ENCODE data around the gene DCUN1D1.

Gene DCUN1D1

GRCh38 chr3:182989566-182989965 is 9.2 kb upstream of the DCUN1D1 start:
- H3K4me3 ChIP-seq (ENCODE audit: insufficient read depth, low read length, poor library complexity, severe bottlenecking): no peak overlapping the region
- H2AFZ ChIP-seq (ENCODE audit: low read depth, low read length, severe bottlenecking): no peak overlapping the region
- H3K9me3 ChIP-seq (ENCODE audit: insufficient read depth, low read length): no peaks in the 10 kb centered on the region
- no peak overlapping the region for H3K4me2 ChIP-seq (ENCODE audit: low read depth, low read length, poor library complexity, severe bottlenecking)
- H3K36me3 ChIP-seq (ENCODE audit: low read length): no peaks in the 10 kb centered on the region
- H3K9me2 ChIP-seq (replicated peaks; ENCODE audit: insufficient read depth, low read length): no peaks in the 10 kb centered on the region
- no peaks in the 10 kb centered on the region for H4K20me1 ChIP-seq (ENCODE audit: low read depth, low read length)
- no peaks in the 10 kb centered on the region for H3K27me3 ChIP-seq (ENCODE audit: low read length)
- no peaks in the 10 kb centered on the region for H3K79me2 ChIP-seq (ENCODE audit: insufficient read depth, low read length)
- TF ChIP-seq EZH2phosphoT487 (conservative IDR thresholded peaks at IDR 0.05; ENCODE audit: low read length) (no peak), CTCF (IDR thresholded peaks at IDR 0.05; ENCODE audit: insufficient read depth, low read length, poor library complexity, severe bottlenecking) (no peak)
- no peak overlapping the region for H3K27ac ChIP-seq (ENCODE audit: low read depth, low read length)
- H3K9ac ChIP-seq (ENCODE audit: low read length): no peak overlapping the region
- no peaks in the 10 kb centered on the region for H3F3A ChIP-seq (ENCODE audit: insufficient read depth)

GRCh38 chr3:182986021-182986420 is 5.7 kb upstream of the DCUN1D1 start:
- TF ChIP-seq EZH2phosphoT487 (conservative IDR thresholded peaks at IDR 0.05; ENCODE audit: low read length) (no peak), CTCF (IDR thresholded peaks at IDR 0.05; ENCODE audit: insufficient read depth, low read length, poor library complexity, severe bottlenecking) (no peak)
- Histone ChIP-seq H3F3A (ENCODE audit: insufficient read depth) (peaks cover 10% of the 10 kb centered on the region; the same call in 1 of the 2 replicates), H4K20me1 (ENCODE audit: low read depth, low read length) (no peaks in the 10 kb centered on the region), H3K9me3 (ENCODE audit: insufficient read depth, low read length) (no peaks in the 10 kb centered on the region), H3K27me3 (ENCODE audit: low read length) (no peaks in the 10 kb centered on the region), H3K4me3 (ENCODE audit: insufficient read depth, low read length, poor library complexity, severe bottlenecking) (no peak overlapping the region), H2AFZ (ENCODE audit: low read depth, low read length, severe bottlenecking) (no peak overlapping the region), H3K9ac (ENCODE audit: low read length) (no peak overlapping the region), H3K36me3 (ENCODE audit: low read length) (no peaks in the 10 kb centered on the region), H3K4me2 (ENCODE audit: low read depth, low read length, poor library complexity, severe bottlenecking) (no peak overlapping the region), H3K79me2 (ENCODE audit: insufficient read depth, low read length) (no peaks in the 10 kb centered on the region), H3K9me2 (replicated peaks; ENCODE audit: insufficient read depth, low read length) (no peaks in the 10 kb centered on the region), H3K27ac (ENCODE audit: low read depth, low read length) (no peak overlapping the region)

- H3K4me3 ChIP-seq (ENCODE audit: insufficient read depth, low read length, poor library complexity, severe bottlenecking): no peak overlapping the region
- no peak for TF ChIP-seq EZH2phosphoT487 (conservative IDR thresholded peaks at IDR 0.05; ENCODE audit: low read length)
- no peak for TF ChIP-seq CTCF (IDR thresholded peaks at IDR 0.05; ENCODE audit: insufficient read depth, low read length, poor library complexity, severe bottlenecking)
These were observed 3.5 kb upstream of the DCUN1D1 start for GRCh38 chr3:182983876-182984275.

More at GRCh38 chr3:182983876-182984275, 3.5 kb upstream of the DCUN1D1 start:
- no peaks in the 10 kb centered on the region for H3K27me3 ChIP-seq (ENCODE audit: low read length)
- no peak overlapping the region for H3K4me2 ChIP-seq (ENCODE audit: low read depth, low read length, poor library complexity, severe bottlenecking)
- H3K9me3 ChIP-seq (ENCODE audit: insufficient read depth, low read length): no peaks in the 10 kb centered on the region
- H3F3A ChIP-seq (ENCODE audit: insufficient read depth): peaks cover 14% of the 10 kb centered on the region; the same call in 1 of the 2 replicates
- peaks cover 10% of the 10 kb centered on the region for H3K79me2 ChIP-seq (ENCODE audit: insufficient read depth, low read length)
- H4K20me1 ChIP-seq (ENCODE audit: low read depth, low read length): no peaks in the 10 kb centered on the region; the same call in 1 of the 2 replicates
- H3K9ac ChIP-seq (ENCODE audit: low read length): no peak overlapping the region
- H3K27ac ChIP-seq (ENCODE audit: low read depth, low read length): no peak overlapping the region
- no peaks in the 10 kb centered on the region for H3K9me2 ChIP-seq (replicated peaks; ENCODE audit: insufficient read depth, low read length)
- no peak overlapping the region for H2AFZ ChIP-seq (ENCODE audit: low read depth, low read length, severe bottlenecking)
- no peaks in the 10 kb centered on the region for H3K36me3 ChIP-seq (ENCODE audit: low read length)

Measured in SU-DHL-6 (cell line).